HCT116 (cell line): Measurements from ENCODE around the gene RCC2. TPM values are rescaled to one million over a fixed set of nuclear protein-coding genes. Genes with fewer than 3 reads are reported as not detected.

Experiments used
- ATAC-seq: fragments of 200-7000 bp; cut with Tn5 transposase; 2 replicates; pipeline ENCODE4 v1.9.1; 2020; ENCODE audit warnings: mild to moderate bottlenecking, moderate library complexity
- BruUV-seq: library from RNA; stranded (reverse); fragments of 400-500 nt; replicated peaks from 2 replicates; lab custom pipeline; 2021; lab: Mats Ljungman, UMichigan
- CTCF ChIA-PET: fragments of 300-600 bp; sonication (Branson Sonifier 250); formaldehyde crosslinking; loops from one replicate; lab custom pipeline; 2021; ENCODE audit warnings: antibody characterized with exemption; lab: Charles Lee
- POLR2A ChIA-PET: fragments of 300-600, 350-600 bp; sonication (Branson Sonifier 250); formaldehyde crosslinking; loops from one replicate; lab custom pipeline; 2021; ENCODE audit warnings: antibody characterized with exemption; lab: Charles Lee
- RAD21 ChIA-PET, 2 experiments: fragments of 300-600 bp; sonication (Branson Sonifier 250); formaldehyde crosslinking; loops; one replicate each; lab custom pipeline; 2023; ENCODE audit warnings: low total read pairs in 2 of 2; ENCODE audit not compliant: uncharacterized antibody in 2 of 2, unreplicated experiment in 2 of 2, low non-redundant PET in 1 of 2; lab: Charles Lee
- DNase-seq: peaks from one replicate; pipeline ENCODE4 v3.0.0-alpha.2; 2010; ENCODE audit warnings: low read depth, low spot score
- H2AFZ ChIP-seq: fragments of 200-600 bp; shearing (Covaris generic), sonication (generic); 2 replicates; pipeline ENCODE4 v1.6.1; 2017; ENCODE audit warnings: low read depth, mixed run types, mixed read lengths, antibody characterized with exemption, low read length; ENCODE audit not compliant: poor library complexity, severe bottlenecking
- H3K27ac ChIP-seq: 2 replicates; pipeline ENCODE4 v1.5.1; 2012; ENCODE audit warnings: low read depth, low read length
- H3K27me3 ChIP-seq: fragments of 200-600 bp; sonication (generic); 2 replicates; pipeline ENCODE4 v1.6.1; 2016; ENCODE audit warnings: mixed run types, low read length, mixed read lengths; ENCODE audit not compliant: insufficient read depth
- H3K36me3 ChIP-seq, 2 experiments: fragments of 200-500 bp in 1 of 2; fragments of 200-600 bp in 1 of 2; sonication (Bioruptor generic) in 1 of 2; sonication (generic) in 1 of 2; 2 replicates each; pipeline versions ENCODE4 v1.5.1 to v1.6.1; 2014 to 2016; ENCODE audit warnings: low read length in 2 of 2, inconsistent platforms in 1 of 2, mixed read lengths in 1 of 2, mixed run types in 1 of 2; ENCODE audit not compliant: insufficient read depth in 2 of 2, control insufficient read depth in 1 of 2
- H3K4me1 ChIP-seq, 2 experiments: fragments of 200-600 bp in 1 of 2; sonication (generic) in 1 of 2; 2 replicates each; pipeline versions ENCODE4 v1.5.1 to v1.6.1; 2012 to 2017; ENCODE audit warnings: low read length in 2 of 2, inconsistent platforms in 1 of 2, mild to moderate bottlenecking in 1 of 2, mixed read lengths in 1 of 2, mixed run types in 1 of 2, moderate library complexity in 1 of 2; ENCODE audit not compliant: insufficient read depth in 2 of 2, control insufficient read depth in 1 of 2
- H3K4me2 ChIP-seq: fragments of 200-600 bp; sonication (generic); 2 replicates; pipeline ENCODE4 v1.6.1; 2017; ENCODE audit warnings: mixed run types, low read length, mixed read lengths
- H3K4me3 ChIP-seq, 2 experiments: fragments of 200-600 bp in 1 of 2; sonication (generic) in 1 of 2; replicated peaks in 1 of 2; 2 replicates each; pipeline ENCODE4 v1.5.1; 2011 to 2016; ENCODE audit warnings: low read length in 2 of 2, control low read depth in 1 of 2, low read depth in 1 of 2, mild to moderate bottlenecking in 1 of 2, mixed read lengths in 1 of 2, mixed run types in 1 of 2
- H3K79me2 ChIP-seq: fragments of 200-600 bp; sonication (generic); 2 replicates; pipeline ENCODE4 v1.6.1; 2017; ENCODE audit warnings: mild to moderate bottlenecking, mixed run types, low read length, moderate library complexity, mixed read lengths; ENCODE audit not compliant: insufficient read depth
- H3K9ac ChIP-seq: fragments of 200-600 bp; sonication (generic); 2 replicates; pipeline ENCODE4 v1.6.1; 2016; ENCODE audit warnings: low read length, mixed read lengths
- H3K9me2 ChIP-seq: fragments of 200-600 bp; sonication (generic), shearing (Covaris generic); 2 replicates; pipeline ENCODE4 v1.6.1; 2017; ENCODE audit warnings: mixed run types, mild to moderate bottlenecking, moderate library complexity; ENCODE audit not compliant: insufficient read depth
- H3K9me3 ChIP-seq, 2 experiments: fragments of 200-500 bp in 1 of 2; fragments of 200-600 bp in 1 of 2; sonication (Bioruptor generic) in 1 of 2; sonication (generic) in 1 of 2; 2 replicates each; pipeline ENCODE4 v1.6.1; 2014 to 2017; ENCODE audit warnings: low read length in 2 of 2, mixed read lengths in 2 of 2, inconsistent platforms in 1 of 2, low read depth in 1 of 2, mild to moderate bottlenecking in 1 of 2, mixed run types in 1 of 2, moderate library complexity in 1 of 2; ENCODE audit not compliant: control insufficient read depth in 1 of 2, insufficient read depth in 1 of 2
- H4K20me1 ChIP-seq: fragments of 200-600 bp; sonication (generic), shearing (Covaris generic); 2 replicates; pipeline ENCODE4 v1.6.1; 2017; ENCODE audit warnings: mixed run types, mild to moderate bottlenecking, moderate library complexity; ENCODE audit not compliant: insufficient read depth
- CEBPB ChIP-seq: IDR thresholded peaks from 2 replicates; pipeline ENCODE4 v1.6.1; 2012; ENCODE audit warnings: low read depth
- CTCF ChIP-seq, 3 experiments: fragments of 200-600 bp in 1 of 3; sonication (generic) in 1 of 3; IDR thresholded peaks in 2 of 3; conservative IDR thresholded peaks in 1 of 3; 2 replicates each; pipeline ENCODE4 v1.5.1; 2012 to 2017; ENCODE audit warnings: low read depth in 2 of 3, low read length in 2 of 3, antibody characterized with exemption in 1 of 3, borderline replicate concordance in 1 of 3, control low read depth in 1 of 3, mild to moderate bottlenecking in 1 of 3, mixed read lengths in 1 of 3, mixed run types in 1 of 3, moderate library complexity in 1 of 3; ENCODE audit not compliant: insufficient read depth in 1 of 3
- EZH2 ChIP-seq: fragments of 200-600 bp; sonication (generic); IDR thresholded peaks from 2 replicates; pipeline ENCODE4 v1.6.1; 2017; ENCODE audit warnings: antibody characterized with exemption, mixed run types
- REST ChIP-seq: IDR thresholded peaks from 2 replicates; pipeline ENCODE4 v1.6.1; 2012; ENCODE audit warnings: low read depth
- SP1 ChIP-seq: IDR thresholded peaks from 2 replicates; pipeline ENCODE4 v1.6.1; 2012; ENCODE audit warnings: low read depth
- intact Hi-C: fragments of 100-400 bp; cut with micrococcal nuclease; formaldehyde crosslinking; loops from 2 replicates; pipeline ENCODE4 v1.10.0; 2022
- total RNA-seq: library from RNA; stranded (reverse); gene quantifications from one replicate; pipeline ENCODE4 v1.2.1, GENCODE V29; 2021; ENCODE audit not compliant: unreplicated experiment

RCC2 gene
- total RNA-seq, 1 experiment from 2014 or later: 178 TPM

GRCh38 chr1:17458794-17459193, 19.3 kb upstream of the RCC2 start (continued):
- no peak for TF ChIP-seq REST
- TF ChIP-seq SP1: no peak
- no peak for TF ChIP-seq CEBPB
- no peak for TF ChIP-seq CTCF (IDR thresholded peaks at IDR 0.05 in 2 of 3, conservative IDR thresholded peaks at IDR 0.05 in 1 of 3; ENCODE audit: borderline replicate concordance in 1 of 3, insufficient read depth in 1 of 3, low read depth in 2 of 3, low read length in 2 of 3)

GRCh38 chr1:17452686-17453085, 13.2 kb upstream of the RCC2 start:
- no peaks in the 10 kb centered on the region for H3K79me2 ChIP-seq
- intact Hi-C loops: no loop called here
- peaks cover 0 to 6% of the 10 kb centered on the region in 2 experiments; a peak in 1 of 4 replicates for H3K4me1 ChIP-seq
- ATAC-seq (no peak), DNase-seq (no peak)
- BruUV-seq: no TSS peak
- no peak overlapping the region for H3K9ac ChIP-seq
- H3K4me2 ChIP-seq: no peak overlapping the region
- no peak overlapping the region for H3K4me3 ChIP-seq
- H3K9me3 ChIP-seq: no peaks in the 10 kb centered on the region
- peak overlapping the region; percentile 12 for H2AFZ ChIP-seq
- no peaks in the 10 kb centered on the region for H3K36me3 ChIP-seq
- no peak overlapping the region for H3K27ac ChIP-seq
- no peaks in the 10 kb centered on the region for H4K20me1 ChIP-seq
- no peak for TF ChIP-seq EZH2
- RAD21 ChIA-PET: no interaction called here
- POLR2A ChIA-PET: interaction anchor here (3.6 kb wide), 1 partner anchor 11 kb away, joined by 18 read pairs; the partner anchor contains the start of gene RCC2
- H3K27me3 ChIP-seq: no peaks in the 10 kb centered on the region
- H3K9me2 ChIP-seq: no peaks in the 10 kb centered on the region
- CTCF ChIA-PET: interaction anchor here (1.4 kb wide), 1 partner anchor 12 kb away, joined by 8 read pairs; no protein-coding TSS in a partner anchor
